ENCODE results near the gene POLR2E. TPM values are rescaled to one million over a fixed set of nuclear protein-coding genes. Genes with fewer than 3 reads are reported as not detected.

Gene POLR2E
- total RNA-seq, 1 donor: 69.5 TPM

GRCh38 chr19:1055886-1056620 lies 39.1 kb downstream of the POLR2E start:
- H3K4me3 ChIP-seq (ENCODE audit: low read depth, low read length): no peak overlapping the region
- no peak for DNase-seq (ENCODE audit: low read depth)
- TF ChIP-seq CTCF (IDR thresholded peaks at IDR 0.05; ENCODE audit: insufficient read depth, low read depth, low read length): no peak

GRCh38 chr19:1055028-1055425 lies 40.1 kb downstream of the POLR2E start:
- no peak overlapping the region for H3K4me3 ChIP-seq (ENCODE audit: low read depth, low read length)
- TF ChIP-seq CTCF (IDR thresholded peaks at IDR 0.05; ENCODE audit: insufficient read depth, low read depth, low read length): no peak
- no peak for DNase-seq (ENCODE audit: low read depth)

GRCh38 chr19:1054102-1055027 lies 40.8 kb downstream of the POLR2E start:
- DNase-seq (ENCODE audit: low read depth): no peak
- TF ChIP-seq CTCF (IDR thresholded peaks at IDR 0.05; ENCODE audit: insufficient read depth, low read depth, low read length): no peak

GRCh38 chr19:1053176-1054101 lies 41.7 kb downstream of the POLR2E start:
- no peak for TF ChIP-seq CTCF (IDR thresholded peaks at IDR 0.05; ENCODE audit: insufficient read depth, low read depth, low read length)
- no peak overlapping the region for H3K4me3 ChIP-seq (ENCODE audit: low read depth, low read length)
- DNase-seq (ENCODE audit: low read depth): no peak

More at GRCh38 chr19:1054102-1055027, 40.8 kb downstream of the POLR2E start:
- H3K4me3 ChIP-seq (ENCODE audit: low read depth, low read length): no peak overlapping the region

- DNase-seq (ENCODE audit: low read depth): no peak
- TF ChIP-seq CTCF (IDR thresholded peaks at IDR 0.05; ENCODE audit: insufficient read depth, low read depth, low read length): no peak
- H3K4me3 ChIP-seq (ENCODE audit: low read depth, low read length): no peak overlapping the region
Observed at GRCh38 chr19:1052349-1052975, 42.7 kb downstream of the POLR2E start.

- no peak overlapping the region for H3K4me3 ChIP-seq (ENCODE audit: low read depth, low read length)
- DNase-seq (ENCODE audit: low read depth): no peak
- TF ChIP-seq CTCF (IDR thresholded peaks at IDR 0.05; ENCODE audit: insufficient read depth, low read depth, low read length): no peak
Observed at GRCh38 chr19:1051791-1052190, 43.4 kb downstream of the POLR2E start.
